Breast epithelium (tissue), 4 donors: Measurements from ENCODE around the gene SLC34A3. TPM values are rescaled to one million over a fixed set of nuclear protein-coding genes. Genes with fewer than 3 reads are reported as not detected.

Experiments used
- DNase-seq, 2 donors: peaks; one replicate each; pipeline ENCODE4 v3.0.0-alpha.2; 2019; ENCODE audit warnings: low spot score in 2 of 2
- H3K27ac ChIP-seq, 2 donors: fragments of 200-600 bp; sonication (generic) in 1 of 2; one replicate each; pipeline ENCODE4 v1.5.1; 2016 to 2019; ENCODE audit warnings: mild to moderate bottlenecking in 1 of 2
- H3K27me3 ChIP-seq, 2 donors: fragments of 200-600 bp; sonication (generic) in 1 of 2; one replicate each; pipeline versions ENCODE4 v1.5.1 to v1.6.0; 2017 to 2019; ENCODE audit warnings: control low read depth in 1 of 2, mild to moderate bottlenecking in 1 of 2
- H3K36me3 ChIP-seq: fragments of 200-600 bp; one replicate; pipeline ENCODE4 v1.5.1; 2019
- H3K4me1 ChIP-seq, 2 donors: fragments of 200-600 bp; sonication (generic); one replicate each; pipeline ENCODE4 v1.5.1; 2016 to 2019; ENCODE audit warnings: control low read depth in 1 of 2
- H3K4me3 ChIP-seq, 3 donors: fragments of 200-600 bp; sonication (generic); 1 replicate in 2 of 3; 2 replicates in 1 of 3; pipeline ENCODE4 v1.5.1; 2016 to 2019; ENCODE audit warnings: mild to moderate bottlenecking in 3 of 3, moderate library complexity in 2 of 3
- H3K9me3 ChIP-seq, 2 donors: fragments of 200-600 bp; sonication (generic) in 1 of 2; one replicate each; pipeline ENCODE4 v1.5.1; 2016 to 2019; ENCODE audit warnings: control low read depth in 1 of 2
- POLR2A ChIP-seq: fragments of 450-650 bp; IDR thresholded peaks from one replicate; pipeline ENCODE4 v1.6.1; 2016; ENCODE audit warnings: antibody characterized with exemption, mild to moderate bottlenecking, moderate library complexity
- POLR2AphosphoS5 ChIP-seq, 3 donors: sonication (generic); formaldehyde crosslinking; IDR thresholded peaks; one replicate each; pipeline ENCODE4 v1.6.1; 2017; ENCODE audit warnings: antibody characterized with exemption in 3 of 3
- intact Hi-C: fragments of 100-400 bp; cut with DNase I; formaldehyde crosslinking; loops from one replicate; pipeline ENCODE4 v1.15.1; 2023; ENCODE audit warnings: low total_unique reads
- total RNA-seq, 3 donors: library from RNA; depleted of rRNA; stranded (reverse); fragments of >200 nt; gene quantifications; one replicate each; pipeline ENCODE4 v1.1.0, GENCODE V29; 2016
- TF ChIP-seq, protein P1 (sequence below), 3 donors: fragments of 450-650 bp; IDR thresholded peaks; one replicate each; pipeline ENCODE4 v1.5.1; 2016 to 2017; ENCODE audit warnings: antibody characterized with exemption in 3 of 3, mild to moderate bottlenecking in 3 of 3, moderate library complexity in 3 of 3

The SLC34A3 gene
- total RNA-seq, 3 donors from 2014 or later, result not detected

- intact Hi-C loops, result loop anchor here (1.0 kb wide), 1 partner anchor 33 kb away; no protein-coding TSS in a partner anchor
- no peaks in the 10 kb centered on the region for H3K27me3 ChIP-seq
- peaks cover 5% of the 10 kb centered on the region for H3K36me3 ChIP-seq
- no peaks in the 10 kb centered on the region for H3K9me3 ChIP-seq
- DNase-seq, result no peak
- no peak for TF ChIP-seq POLR2A
- TF ChIP-seq, protein P1, sequence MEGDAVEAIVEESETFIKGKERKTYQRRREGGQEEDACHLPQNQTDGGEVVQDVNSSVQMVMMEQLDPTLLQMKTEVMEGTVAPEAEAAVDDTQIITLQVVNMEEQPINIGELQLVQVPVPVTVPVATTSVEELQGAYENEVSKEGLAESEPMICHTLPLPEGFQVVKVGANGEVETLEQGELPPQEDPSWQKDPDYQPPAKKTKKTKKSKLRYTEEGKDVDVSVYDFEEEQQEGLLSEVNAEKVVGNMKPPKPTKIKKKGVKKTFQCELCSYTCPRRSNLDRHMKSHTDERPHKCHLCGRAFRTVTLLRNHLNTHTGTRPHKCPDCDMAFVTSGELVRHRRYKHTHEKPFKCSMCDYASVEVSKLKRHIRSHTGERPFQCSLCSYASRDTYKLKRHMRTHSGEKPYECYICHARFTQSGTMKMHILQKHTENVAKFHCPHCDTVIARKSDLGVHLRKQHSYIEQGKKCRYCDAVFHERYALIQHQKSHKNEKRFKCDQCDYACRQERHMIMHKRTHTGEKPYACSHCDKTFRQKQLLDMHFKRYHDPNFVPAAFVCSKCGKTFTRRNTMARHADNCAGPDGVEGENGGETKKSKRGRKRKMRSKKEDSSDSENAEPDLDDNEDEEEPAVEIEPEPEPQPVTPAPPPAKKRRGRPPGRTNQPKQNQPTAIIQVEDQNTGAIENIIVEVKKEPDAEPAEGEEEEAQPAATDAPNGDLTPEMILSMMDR (IDR thresholded peaks at IDR 0.05), result no peak
- TF ChIP-seq POLR2AphosphoS5 (IDR thresholded peaks at IDR 0.05), result no peak
- H3K27ac ChIP-seq, result peak overlapping the region; percentile 71 to 84
- H3K4me1 ChIP-seq, result peaks cover 0 to 3% of the 10 kb centered on the region in 2 donors
- no peak overlapping the region for H3K4me3 ChIP-seq
Measured at GRCh38 chr9:137268538-137269201, 38.0 kb downstream of the SLC34A3 start.

- Histone ChIP-seq H3K9me3 (no peaks in the 10 kb centered on the region), H3K27ac (peak overlapping the region; percentile 71 to 84), H3K27me3 (no peaks in the 10 kb centered on the region), H3K36me3 (peaks cover 5% of the 10 kb centered on the region), H3K4me3 (no peak overlapping the region), H3K4me1 (peaks cover 0 to 3% of the 10 kb centered on the region in 2 donors)
- peak in 1 of 2 donors; percentile 64 for DNase-seq
- TF ChIP-seq POLR2AphosphoS5 (IDR thresholded peaks at IDR 0.05), result peak in 2 of 3 donors; percentile 6 to 31
- no peak for TF ChIP-seq POLR2A
- TF ChIP-seq, protein P1 (IDR thresholded peaks at IDR 0.05), result no peak
- intact Hi-C loops, result loop anchor here (1.0 kb wide), 1 partner anchor 32 kb away; no protein-coding TSS in a partner anchor
Measured at GRCh38 chr9:137269231-137269772, 38.6 kb downstream of the SLC34A3 start.

GRCh38 chr9:137270929-137271695 lies 40.4 kb downstream of the SLC34A3 start:
- Histone ChIP-seq H3K27me3 (no peaks in the 10 kb centered on the region), H3K36me3 (peaks cover 5% of the 10 kb centered on the region), H3K4me3 (no peak overlapping the region), H3K27ac (peak overlapping the region; percentile 54 to 68), H3K9me3 (no peaks in the 10 kb centered on the region), H3K4me1 (peaks cover 0 to 3% of the 10 kb centered on the region in 2 donors)
- intact Hi-C loops, result no loop called here
- TF ChIP-seq, protein P1 (IDR thresholded peaks at IDR 0.05), result no peak
- TF ChIP-seq POLR2AphosphoS5 (IDR thresholded peaks at IDR 0.05) (peak in 1 of 3 donors; percentile 43), POLR2A (no peak)
- peak in 1 of 2 donors; percentile 71 for DNase-seq

DNA sequence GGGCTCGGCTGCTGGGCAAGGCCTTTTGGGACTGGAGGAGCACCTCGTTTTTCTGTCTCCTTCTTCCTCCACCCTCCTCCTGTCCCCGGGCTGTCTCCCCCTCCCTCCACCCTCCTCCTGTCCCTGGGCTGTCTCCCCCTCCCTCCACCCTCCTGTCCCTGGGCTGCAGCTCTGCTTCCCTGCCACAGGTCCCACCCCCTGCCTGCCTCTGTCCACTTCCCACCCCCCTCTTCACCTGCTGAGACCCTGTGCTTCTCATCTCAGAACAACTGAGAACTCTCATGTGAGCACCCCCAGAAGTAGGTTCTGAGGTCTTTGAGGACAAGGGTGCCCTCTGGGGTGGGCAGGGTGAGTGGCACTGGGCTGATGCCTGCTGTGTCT lies 41.0 kb downstream of the SLC34A3 start:
- intact Hi-C loops, result no loop called here
- peak overlapping the region; percentile 48 to 68 for H3K27ac ChIP-seq
- no peak for DNase-seq
- no peak for TF ChIP-seq POLR2AphosphoS5 (IDR thresholded peaks at IDR 0.05)
- no peak for TF ChIP-seq POLR2A
- TF ChIP-seq, protein P1 (IDR thresholded peaks at IDR 0.05), result no peak
- H3K4me1 ChIP-seq, result peaks cover 0 to 3% of the 10 kb centered on the region in 2 donors
- no peaks in the 10 kb centered on the region for H3K27me3 ChIP-seq
- H3K9me3 ChIP-seq, result no peaks in the 10 kb centered on the region
- peaks cover 5% of the 10 kb centered on the region for H3K36me3 ChIP-seq
- no peak overlapping the region for H3K4me3 ChIP-seq
